GM19193 (cell line): ENCODE data around the gene PRSS2.

ENCODE experiments used
- POLR2A ChIP-seq: IDR thresholded peaks from 4 replicates; pipeline ENCODE4 v1.6.1; 2011; ENCODE audit not compliant: insufficient read depth, insufficient read length; ENCODE audit errors: extremely low read depth

Gene PRSS2

GRCh38 chr7:142770661-142771352 is at the start of gene PRSS2:
TSS of gene PRSS2 (plus strand) at chr7:142770970. CDS start at chr7:142770983, 13 bp downstream.
- no peak for TF ChIP-seq POLR2A

DNA sequence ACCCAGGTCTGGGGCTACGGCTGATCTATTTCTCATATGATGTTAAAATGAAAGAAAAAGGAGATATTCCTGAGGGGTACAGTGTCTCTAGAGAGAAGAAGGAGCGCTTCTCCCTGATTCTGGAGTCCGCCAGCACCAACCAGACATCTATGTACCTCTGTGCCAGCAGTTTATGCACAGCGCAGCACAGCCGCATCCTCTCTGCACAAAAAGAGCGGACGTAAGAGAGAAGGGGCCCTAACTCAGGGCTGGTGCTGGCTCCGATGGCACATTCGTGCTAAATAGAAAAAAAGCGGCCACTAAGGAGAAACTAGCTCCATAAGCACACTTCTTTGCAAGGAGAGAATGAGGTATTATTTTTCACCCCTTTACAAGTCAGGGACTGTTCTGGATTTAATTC is 49.8 kb upstream of the PRSS2 start:
- TF ChIP-seq POLR2A = no peak

- TF ChIP-seq POLR2A = no peak
Observed at GRCh38 chr7:142722248-142722794, 48.4 kb upstream of the PRSS2 start.

DNA sequence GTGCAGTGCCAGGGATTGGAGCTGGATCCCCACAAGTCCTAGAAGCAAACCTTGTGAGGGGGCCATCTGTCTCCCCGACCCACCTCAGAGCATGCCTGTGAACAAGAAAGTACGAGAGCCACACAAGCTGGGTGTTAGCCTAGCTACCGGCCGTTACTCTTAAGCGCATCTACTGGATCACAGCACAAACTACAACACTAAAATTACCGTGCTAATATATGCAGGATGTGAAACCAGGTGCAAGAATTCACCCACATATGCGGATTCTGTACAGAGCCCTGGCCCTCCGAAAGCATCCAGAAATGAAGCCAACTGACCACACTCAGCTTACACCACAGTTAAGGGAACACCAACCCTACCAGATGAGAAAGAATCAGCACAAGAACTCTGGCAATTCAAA is 37.5 kb upstream of the PRSS2 start:
- TF ChIP-seq POLR2A = no peak

DNA sequence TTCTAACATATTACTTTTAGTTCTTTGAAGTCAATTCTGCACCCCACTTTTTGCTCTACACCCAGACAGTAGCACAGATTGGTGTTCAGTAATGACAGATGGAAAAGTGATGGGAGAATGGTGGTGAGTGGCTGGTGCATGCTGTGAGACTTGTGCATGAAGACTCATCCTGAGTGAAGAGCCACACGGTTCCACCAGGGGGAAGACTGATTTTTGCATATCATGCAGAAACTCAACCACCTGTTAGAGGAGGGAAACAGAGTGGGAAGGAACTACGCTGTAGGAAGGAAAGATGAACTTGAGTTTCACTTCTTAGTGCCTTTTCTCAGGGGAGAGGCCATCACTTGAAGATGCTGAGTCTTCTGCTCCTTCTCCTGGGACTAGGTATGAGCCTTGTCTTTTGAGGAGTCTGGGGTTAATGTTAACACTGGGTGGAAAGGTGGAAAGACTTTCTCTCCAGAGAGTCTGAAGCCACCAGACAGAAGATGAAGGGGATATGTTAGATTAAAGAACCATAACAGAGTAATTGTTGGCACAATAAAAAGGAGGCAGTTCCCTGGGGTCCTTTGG is 30.8 kb upstream of the PRSS2 start:
- no peak for TF ChIP-seq POLR2A

DNA sequence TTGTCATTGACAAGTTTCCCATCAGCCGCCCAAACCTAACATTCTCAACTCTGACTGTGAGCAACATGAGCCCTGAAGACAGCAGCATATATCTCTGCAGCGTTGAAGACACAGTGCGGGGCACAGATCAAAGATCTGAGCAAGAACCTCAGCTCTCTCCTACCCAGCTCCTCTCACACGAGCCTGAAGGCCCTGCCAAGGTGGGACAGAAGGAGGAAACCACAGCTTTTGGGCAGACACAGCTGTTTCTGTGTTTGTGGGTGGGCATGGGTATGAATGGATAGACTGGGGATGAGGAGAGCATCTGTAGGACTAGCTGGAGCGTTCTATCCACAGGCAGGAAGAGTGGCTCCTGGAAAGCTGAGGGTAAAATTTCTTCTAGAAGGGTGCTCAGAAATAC is 30.0 kb upstream of the PRSS2 start:
- no peak for TF ChIP-seq POLR2A

- TF ChIP-seq POLR2A = no peak
Observed at GRCh38 chr7:142745091-142745635, 25.6 kb upstream of the PRSS2 start.

GRCh38 chr7:142745745-142746144 is 25.0 kb upstream of the PRSS2 start:
- TF ChIP-seq POLR2A = no peak

DNA sequence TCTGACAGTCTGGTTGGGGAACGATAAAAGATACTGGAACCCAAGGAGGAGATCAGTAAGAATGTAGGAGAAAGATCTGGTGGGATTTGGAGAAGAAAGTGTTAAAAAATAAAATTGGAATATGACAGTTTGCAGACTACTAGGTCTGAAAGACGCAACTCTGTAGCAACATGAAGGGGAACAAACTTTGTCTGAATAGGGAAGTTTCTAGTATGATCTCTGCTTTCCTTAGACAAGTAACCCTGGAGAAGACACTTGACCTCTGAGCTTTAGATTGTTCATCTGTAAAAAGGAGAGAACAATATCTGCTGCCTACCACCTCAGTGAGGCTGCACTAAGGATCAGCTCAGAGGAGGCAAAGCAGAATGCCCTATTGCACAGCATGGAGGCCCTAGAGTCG is 24.5 kb upstream of the PRSS2 start:
- TF ChIP-seq POLR2A = no peak

GRCh38 chr7:142749218-142749993 is 21.4 kb upstream of the PRSS2 start, which contains the start of gene PRSS1:
TSS of gene PRSS1 (plus strand) at chr7:142749472. CDS start at chr7:142749485, 13 bp downstream.
- TF ChIP-seq POLR2A = no peak

- TF ChIP-seq POLR2A = no peak
Observed at GRCh38 chr7:142750321-142750938, 20.3 kb upstream of the PRSS2 start.

- no peak for TF ChIP-seq POLR2A
Observed at GRCh38 chr7:142752376-142753225, 18.2 kb upstream of the PRSS2 start.

DNA sequence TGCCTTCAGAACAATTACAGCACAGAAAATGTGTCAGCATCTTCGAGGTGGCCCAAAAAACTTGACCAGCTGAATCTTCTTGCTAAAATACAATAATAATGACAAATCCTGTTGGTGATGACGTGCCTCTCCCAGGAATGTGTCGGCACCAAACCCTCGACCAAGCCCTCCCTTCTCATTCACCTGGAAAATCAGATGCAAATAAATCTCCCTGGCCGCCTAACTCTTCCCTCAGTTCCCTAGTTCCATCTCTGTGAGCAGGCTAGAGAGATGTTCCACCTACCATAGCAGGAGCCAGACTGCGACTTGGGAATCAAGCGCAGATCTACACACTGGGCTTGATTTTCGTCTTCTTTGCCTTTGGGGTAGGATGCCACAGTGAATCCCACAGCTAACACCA is 17.4 kb upstream of the PRSS2 start:
- TF ChIP-seq POLR2A = no peak
